Mammary epithelial cell (primary cell): ENCODE measurements around the gene ZNF185.

Experiments
- EZH2 ChIP-seq: IDR thresholded peaks from 2 replicates; pipeline ENCODE4 v1.6.1; 2012; ENCODE audit warnings: low read length, inconsistent platforms, borderline replicate concordance
- TF ChIP-seq, protein P1 (sequence below), 2 donors: IDR thresholded peaks in 1 of 2; conservative IDR thresholded peaks in 1 of 2; 2 replicates each; pipeline ENCODE4 v1.5.1; 2011 to 2012; ENCODE audit warnings: inconsistent platforms in 2 of 2, low read length in 2 of 2, mild to moderate bottlenecking in 2 of 2, control low read depth in 1 of 2, low read depth in 1 of 2; ENCODE audit not compliant: insufficient read depth in 1 of 2; ENCODE audit errors: extremely low read depth in 1 of 2

DNA sequence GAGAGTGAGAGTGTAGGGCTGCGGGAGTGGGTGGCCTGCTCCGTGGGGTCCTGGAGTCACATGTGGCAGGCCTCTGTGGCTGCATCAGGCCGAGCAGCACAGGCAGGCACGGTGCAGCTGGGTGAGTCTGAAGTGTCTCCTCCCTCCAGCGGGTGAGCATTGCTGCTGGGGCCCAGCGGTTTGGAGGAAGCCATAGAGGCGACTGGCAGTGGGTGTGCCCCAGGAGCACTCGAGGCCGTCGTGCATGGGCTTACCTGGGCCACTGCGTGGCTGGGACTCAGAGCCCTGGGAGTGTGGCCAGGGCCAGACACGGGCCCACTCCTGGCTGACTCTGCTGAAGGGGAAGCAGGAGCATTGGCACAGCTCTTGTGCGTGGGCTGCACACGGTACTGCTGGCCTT, 10.6 kb downstream of the ZNF185 start:
- TF ChIP-seq, protein P1, sequence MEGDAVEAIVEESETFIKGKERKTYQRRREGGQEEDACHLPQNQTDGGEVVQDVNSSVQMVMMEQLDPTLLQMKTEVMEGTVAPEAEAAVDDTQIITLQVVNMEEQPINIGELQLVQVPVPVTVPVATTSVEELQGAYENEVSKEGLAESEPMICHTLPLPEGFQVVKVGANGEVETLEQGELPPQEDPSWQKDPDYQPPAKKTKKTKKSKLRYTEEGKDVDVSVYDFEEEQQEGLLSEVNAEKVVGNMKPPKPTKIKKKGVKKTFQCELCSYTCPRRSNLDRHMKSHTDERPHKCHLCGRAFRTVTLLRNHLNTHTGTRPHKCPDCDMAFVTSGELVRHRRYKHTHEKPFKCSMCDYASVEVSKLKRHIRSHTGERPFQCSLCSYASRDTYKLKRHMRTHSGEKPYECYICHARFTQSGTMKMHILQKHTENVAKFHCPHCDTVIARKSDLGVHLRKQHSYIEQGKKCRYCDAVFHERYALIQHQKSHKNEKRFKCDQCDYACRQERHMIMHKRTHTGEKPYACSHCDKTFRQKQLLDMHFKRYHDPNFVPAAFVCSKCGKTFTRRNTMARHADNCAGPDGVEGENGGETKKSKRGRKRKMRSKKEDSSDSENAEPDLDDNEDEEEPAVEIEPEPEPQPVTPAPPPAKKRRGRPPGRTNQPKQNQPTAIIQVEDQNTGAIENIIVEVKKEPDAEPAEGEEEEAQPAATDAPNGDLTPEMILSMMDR (conservative IDR thresholded peaks at IDR 0.05 in 1 of 2, IDR thresholded peaks at IDR 0.05 in 1 of 2; ENCODE audit: extremely low read depth in 1 of 2, insufficient read depth in 1 of 2, low read depth in 1 of 2, low read length in 2 of 2): no peak
- no peak for TF ChIP-seq EZH2
